ENCODE results near the gene NIP7.

NIP7 gene

DNA sequence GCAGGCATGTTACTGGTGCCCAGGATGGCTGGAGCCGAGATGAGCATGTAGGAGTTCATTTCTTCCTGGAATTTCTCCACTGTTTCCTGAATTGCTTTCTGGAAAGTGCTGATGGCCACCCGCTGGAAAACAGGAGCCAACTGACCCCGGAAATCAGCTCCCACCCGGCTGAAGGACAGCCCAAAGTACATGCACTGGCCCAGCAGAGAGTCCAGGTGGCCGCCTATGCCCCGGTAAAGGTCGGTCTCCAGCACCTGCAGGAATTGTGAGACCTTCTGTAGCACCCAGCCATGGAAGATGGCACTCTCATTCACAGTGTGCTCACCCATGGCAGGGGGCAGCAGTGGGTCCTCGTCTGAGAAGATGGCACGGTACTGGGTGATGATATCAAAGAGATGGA, 4.9 kb upstream of the NIP7 start:
- DNase-seq (ENCODE audit: low spot score): no peak
- TF ChIP-seq, protein P1, sequence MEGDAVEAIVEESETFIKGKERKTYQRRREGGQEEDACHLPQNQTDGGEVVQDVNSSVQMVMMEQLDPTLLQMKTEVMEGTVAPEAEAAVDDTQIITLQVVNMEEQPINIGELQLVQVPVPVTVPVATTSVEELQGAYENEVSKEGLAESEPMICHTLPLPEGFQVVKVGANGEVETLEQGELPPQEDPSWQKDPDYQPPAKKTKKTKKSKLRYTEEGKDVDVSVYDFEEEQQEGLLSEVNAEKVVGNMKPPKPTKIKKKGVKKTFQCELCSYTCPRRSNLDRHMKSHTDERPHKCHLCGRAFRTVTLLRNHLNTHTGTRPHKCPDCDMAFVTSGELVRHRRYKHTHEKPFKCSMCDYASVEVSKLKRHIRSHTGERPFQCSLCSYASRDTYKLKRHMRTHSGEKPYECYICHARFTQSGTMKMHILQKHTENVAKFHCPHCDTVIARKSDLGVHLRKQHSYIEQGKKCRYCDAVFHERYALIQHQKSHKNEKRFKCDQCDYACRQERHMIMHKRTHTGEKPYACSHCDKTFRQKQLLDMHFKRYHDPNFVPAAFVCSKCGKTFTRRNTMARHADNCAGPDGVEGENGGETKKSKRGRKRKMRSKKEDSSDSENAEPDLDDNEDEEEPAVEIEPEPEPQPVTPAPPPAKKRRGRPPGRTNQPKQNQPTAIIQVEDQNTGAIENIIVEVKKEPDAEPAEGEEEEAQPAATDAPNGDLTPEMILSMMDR (IDR thresholded peaks at IDR 0.05; ENCODE audit: extremely low read depth, missing control alignments): no peak

DNA sequence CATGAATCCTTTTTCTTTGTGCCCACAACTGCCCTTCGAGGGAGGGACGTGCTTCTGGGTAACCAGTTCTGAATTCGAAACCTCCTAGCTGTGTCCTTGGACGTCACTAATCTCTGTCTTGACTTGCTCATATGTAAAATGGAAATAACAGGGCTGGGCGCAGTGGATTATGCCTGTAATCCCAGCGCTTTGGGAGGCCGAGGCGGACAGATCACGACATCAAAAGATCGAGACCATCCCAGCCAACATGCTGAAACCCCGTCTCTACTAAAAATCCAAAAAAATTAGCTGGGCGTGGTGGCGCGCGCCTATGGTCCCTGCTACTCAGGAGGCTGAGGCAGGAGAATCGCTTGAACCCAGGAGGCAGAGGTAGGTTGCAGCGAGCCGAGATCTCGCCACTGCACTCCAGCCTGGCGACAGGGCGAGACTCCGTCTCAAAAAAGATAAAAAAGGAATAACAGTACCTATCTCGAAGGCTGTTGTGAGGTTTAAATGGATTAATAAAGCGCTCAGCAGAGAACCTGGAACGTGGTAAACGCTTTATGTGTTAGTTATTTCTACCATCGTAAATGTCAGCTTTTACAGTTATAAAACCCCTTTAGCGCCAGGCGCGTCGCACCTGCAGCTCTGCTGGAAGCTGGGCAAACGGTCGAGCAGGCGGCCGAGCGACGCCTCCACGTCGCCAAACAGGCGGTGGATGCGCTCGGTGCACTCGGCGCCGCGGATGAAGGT, 849 bp upstream of the NIP7 start:
- TF ChIP-seq, protein P1 (IDR thresholded peaks at IDR 0.05; ENCODE audit: extremely low read depth, missing control alignments): no peak
- no peak for DNase-seq (ENCODE audit: low spot score)

DNA sequence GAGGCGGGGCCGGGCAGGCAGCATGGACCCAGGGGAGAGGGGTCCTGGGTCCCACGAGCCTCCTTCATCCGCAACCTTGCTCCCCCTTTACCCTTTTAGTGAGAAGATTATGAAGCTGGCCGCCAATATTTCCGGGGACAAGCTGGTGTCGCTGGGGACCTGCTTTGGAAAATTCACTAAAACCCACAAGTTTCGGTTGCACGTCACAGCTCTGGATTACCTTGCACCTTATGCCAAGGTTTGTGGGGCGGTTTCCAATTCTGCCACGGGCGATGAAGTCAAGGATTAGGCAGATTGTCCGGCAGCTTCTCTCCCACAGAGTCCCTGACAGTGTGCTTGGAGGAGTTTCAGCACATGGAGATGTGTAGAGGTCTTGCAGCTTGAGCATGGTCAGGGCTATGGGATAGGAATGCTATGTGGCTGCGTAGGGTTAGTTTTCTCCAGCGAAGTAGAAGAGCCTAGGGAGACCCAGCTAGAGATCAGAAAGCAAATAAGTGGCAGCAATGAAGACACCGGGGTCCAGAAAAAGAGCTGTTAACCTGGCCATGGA, 598 bp downstream of the NIP7 start:
- TF ChIP-seq, protein P1 (IDR thresholded peaks at IDR 0.05; ENCODE audit: extremely low read depth, missing control alignments): no peak
- no peak for DNase-seq (ENCODE audit: low spot score)

DNA sequence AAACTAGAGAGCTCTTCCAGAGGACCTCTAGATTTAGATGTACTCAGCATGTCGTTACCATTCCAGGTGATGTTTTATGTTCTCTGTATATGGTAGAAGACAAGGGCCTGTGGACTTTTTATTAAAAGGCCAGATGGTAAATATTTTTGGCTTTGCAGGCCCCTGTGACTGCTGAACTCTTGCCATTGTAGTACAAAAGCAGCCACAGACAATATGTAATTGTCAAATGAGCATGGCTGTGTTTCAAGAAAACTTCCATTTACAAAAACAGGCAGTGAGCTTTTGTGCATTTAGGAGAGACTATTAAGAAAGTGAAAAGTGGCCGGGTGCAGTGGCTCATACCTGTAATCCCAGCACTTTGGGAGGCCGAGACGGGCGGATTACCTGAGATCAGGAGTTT, 4.6 kb downstream of the NIP7 start:
- TF ChIP-seq, protein P1 (IDR thresholded peaks at IDR 0.05; ENCODE audit: extremely low read depth, missing control alignments): no peak
- no peak for DNase-seq (ENCODE audit: low spot score)

DNA sequence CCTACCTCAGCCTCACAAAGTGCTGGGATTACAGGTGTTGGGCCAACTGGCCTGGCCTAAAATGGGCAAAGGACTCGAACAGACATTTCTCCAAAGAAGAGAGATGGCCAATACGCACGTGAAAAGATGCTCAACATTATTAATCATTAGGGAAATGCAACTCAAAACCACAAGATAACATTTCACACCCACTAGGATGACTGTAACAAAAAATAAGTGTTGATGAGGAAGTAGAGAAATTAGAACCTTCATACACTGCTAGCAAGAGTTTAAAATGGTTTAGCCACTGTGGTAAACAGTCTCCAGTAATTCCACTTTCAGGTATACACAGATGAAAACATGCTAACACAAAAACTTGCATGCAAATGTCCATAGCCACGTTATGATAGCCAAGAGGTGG, 6.4 kb downstream of the NIP7 start:
- DNase-seq (ENCODE audit: low spot score): no peak
- TF ChIP-seq, protein P1 (IDR thresholded peaks at IDR 0.05; ENCODE audit: extremely low read depth, missing control alignments): no peak

DNA sequence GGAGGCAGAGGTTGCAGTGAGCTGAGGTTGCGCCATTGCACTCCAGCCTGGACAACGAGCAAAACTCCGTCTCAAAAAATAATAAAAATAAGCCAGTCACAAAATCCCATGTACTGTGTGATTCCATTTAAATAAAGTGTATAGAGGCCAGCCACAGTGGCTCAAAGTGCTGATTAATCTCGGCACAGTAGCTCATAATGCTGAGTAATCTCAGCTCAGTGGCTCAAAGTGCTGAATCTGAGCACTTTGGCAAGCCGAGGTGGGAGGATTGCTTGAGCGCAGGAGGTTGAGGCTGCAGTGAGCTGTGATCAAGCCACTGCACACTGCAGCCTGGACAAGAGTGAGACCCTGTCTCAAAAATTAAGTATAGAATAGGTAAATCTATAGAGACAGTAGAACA, 7.1 kb downstream of the NIP7 start:
- TF ChIP-seq, protein P1 (IDR thresholded peaks at IDR 0.05; ENCODE audit: extremely low read depth, missing control alignments): no peak
- DNase-seq (ENCODE audit: low spot score): no peak

DNA sequence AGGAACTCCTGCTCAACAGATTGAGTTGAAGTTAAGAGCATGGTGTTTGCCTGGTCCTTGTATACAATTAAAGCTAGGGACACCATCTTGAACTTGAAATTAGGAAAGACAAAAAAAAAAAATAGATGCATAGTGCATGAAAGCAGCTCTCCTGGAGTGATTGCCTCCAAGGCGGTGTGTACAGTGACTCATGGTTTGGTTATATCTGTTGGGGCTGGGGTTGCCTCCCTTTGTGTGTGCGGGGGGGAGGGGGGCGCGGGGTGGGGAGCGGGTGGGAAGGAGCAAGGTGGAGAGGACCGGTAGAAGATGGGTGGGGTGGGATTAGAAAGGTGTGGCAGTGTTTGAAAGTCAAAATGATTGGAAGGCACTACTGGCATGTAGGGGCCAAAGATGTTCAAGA, 8.7 kb downstream of the NIP7 start:
- DNase-seq (ENCODE audit: low spot score): no peak
- TF ChIP-seq, protein P1 (IDR thresholded peaks at IDR 0.05; ENCODE audit: extremely low read depth, missing control alignments): no peak
